Right lobe of liver (tissue), 6 donors: Measurements from ENCODE around the gene OSBPL9. TPM values are rescaled to one million over a fixed set of nuclear protein-coding genes. Genes with fewer than 3 reads are reported as not detected.

Source experiments
- ATAC-seq, 4 donors: fragments of 200-7000 bp; cut with Tn5 transposase; one replicate each; pipeline ENCODE4 v1.9.1; 2020; ENCODE audit warnings: mild to moderate bottlenecking in 4 of 4, moderate library complexity in 4 of 4
- DNase-seq, 3 donors: peaks; one replicate each; pipeline ENCODE4 v3.0.0-alpha.2; 2020
- H3K27ac ChIP-seq, 3 donors: fragments of 200-600 bp; one replicate each; pipeline ENCODE4 v1.8.0; 2022
- H3K27me3 ChIP-seq, 2 donors: fragments of 200-600 bp; one replicate each; pipeline ENCODE4 v1.8.0; 2022
- H3K36me3 ChIP-seq, 4 donors: fragments of 200-600 bp; sonication (generic) in 1 of 4; one replicate each; pipeline versions ENCODE4 v1.5.1 to v1.8.0; 2017 to 2022; ENCODE audit warnings: control low read depth in 1 of 4
- H3K4me1 ChIP-seq, 4 donors: fragments of 200-600 bp; sonication (generic) in 1 of 4; one replicate each; pipeline versions ENCODE4 v1.5.1 to v1.8.0; 2017 to 2022; ENCODE audit warnings: control low read depth in 1 of 4
- H3K4me3 ChIP-seq, 3 donors: fragments of 200-600 bp; one replicate each; pipeline ENCODE4 v1.8.0; 2022
- H3K9me3 ChIP-seq, 4 donors: fragments of 200-600 bp; sonication (generic) in 1 of 4; one replicate each; pipeline versions ENCODE4 v1.5.1 to v1.8.0; 2017 to 2022; ENCODE audit warnings: control low read depth in 1 of 4
- POLR2A ChIP-seq: fragments of 450-650 bp; IDR thresholded peaks from one replicate; pipeline ENCODE4 v1.6.1; 2017; ENCODE audit warnings: antibody characterized with exemption, mild to moderate bottlenecking
- whole genome bisulfite sequencing: methylation state at CpG from one replicate; pipeline ENCODE4 v1.1.6; 2018; ENCODE audit warnings: low coverage, low lambda C conversion rate; ENCODE audit not compliant: insufficient coverage; ENCODE audit errors: missing lambda C conversion rate; 5-methylcytosine and 5-hydroxymethylcytosine counted together
- intact Hi-C, 2 donors: fragments of 100-400 bp; cut with DNase I; formaldehyde crosslinking; loops; one replicate each; pipeline versions ENCODE4 v1.11.2 to v1.14.1; 2022
- microRNA counts: library from miRNA; unstranded; fragments of <30 nt; microRNA quantifications from one replicate; lab custom pipeline; 2016
- microRNA-seq, 2 donors: library from miRNA; unstranded; fragments of <30 nt; microRNA quantifications; one replicate each; pipeline ENCODE4, GENCODE V29; 2019 to 2020
- small RNA-seq, 2 experiments: library from RNA; depleted of rRNA; stranded (forward); fragments of <200 nt; gene quantifications; one replicate each; pipeline ENCODE3, GENCODE V24; 2016
- total RNA-seq, 6 experiments: library from RNA; depleted of rRNA in 2 of 6; stranded (reverse); fragments of >200 nt in 2 of 6; fragmentation: NEBNext Ultra II Directional in 3 of 6; extraction: Animal tissue kit (Norgen Biotek cat#: 25700) in 3 of 6; gene quantifications; one replicate each; pipeline versions ENCODE4 v1.1.0 to v1.2.4, GENCODE V29; 2016 to 2023
- TF ChIP-seq, protein P1 (sequence below), 4 donors: fragments of 200-600 bp in 3 of 4; fragments of 450-650 bp in 1 of 4; IDR thresholded peaks; one replicate each; pipeline versions ENCODE4 v1.5.1 to v1.8.0; 2016 to 2022; ENCODE audit warnings: antibody characterized with exemption in 4 of 4, mild to moderate bottlenecking in 2 of 4
- donor health status: DM: no; HTN: yes; CAD: no.
- donor health status: DM: no; HTN: no; CAD: no.
- donor health status: DM: no; HTN: no; CAD: no.
- donor health status: DM: no; HTN: yes; CAD: no.
- donor health status: DM: no; HTN: yes; CAD: no.

OSBPL9 gene
- total RNA-seq, 6 experiments from 2014 or later: 51.7 to 90.5 (median 71.7) TPM

DNA sequence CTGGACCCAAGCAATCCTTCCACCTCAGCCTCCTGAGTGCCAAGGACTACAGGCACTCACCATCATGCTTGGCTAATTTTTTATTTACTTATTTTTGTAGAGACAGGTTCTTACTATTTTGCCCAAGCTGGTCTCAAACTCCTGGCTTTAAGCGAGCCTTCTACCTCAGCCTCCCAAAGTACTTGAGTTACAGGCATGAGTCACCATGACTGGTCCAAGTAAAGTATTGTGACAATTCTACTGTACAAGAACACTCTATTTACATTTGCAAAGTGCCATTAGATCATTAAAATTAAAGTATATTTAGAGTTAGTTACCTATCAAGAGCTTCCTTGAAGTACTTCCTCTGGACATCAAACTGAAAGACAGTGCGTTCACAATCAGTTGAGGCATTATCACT is 216.8 kb downstream of the OSBPL9 start:
- H3K36me3 ChIP-seq: peaks cover 0 to 38% (median 10%) of the 10 kb centered on the region in 4 donors
- intact Hi-C loops: no loop called here
- no peaks in the 10 kb centered on the region for H3K4me1 ChIP-seq
- H3K4me3 ChIP-seq: no peak overlapping the region
- H3K27ac ChIP-seq: no peak overlapping the region
- no peak for DNase-seq
- ATAC-seq: no peak
- TF ChIP-seq, protein P1, sequence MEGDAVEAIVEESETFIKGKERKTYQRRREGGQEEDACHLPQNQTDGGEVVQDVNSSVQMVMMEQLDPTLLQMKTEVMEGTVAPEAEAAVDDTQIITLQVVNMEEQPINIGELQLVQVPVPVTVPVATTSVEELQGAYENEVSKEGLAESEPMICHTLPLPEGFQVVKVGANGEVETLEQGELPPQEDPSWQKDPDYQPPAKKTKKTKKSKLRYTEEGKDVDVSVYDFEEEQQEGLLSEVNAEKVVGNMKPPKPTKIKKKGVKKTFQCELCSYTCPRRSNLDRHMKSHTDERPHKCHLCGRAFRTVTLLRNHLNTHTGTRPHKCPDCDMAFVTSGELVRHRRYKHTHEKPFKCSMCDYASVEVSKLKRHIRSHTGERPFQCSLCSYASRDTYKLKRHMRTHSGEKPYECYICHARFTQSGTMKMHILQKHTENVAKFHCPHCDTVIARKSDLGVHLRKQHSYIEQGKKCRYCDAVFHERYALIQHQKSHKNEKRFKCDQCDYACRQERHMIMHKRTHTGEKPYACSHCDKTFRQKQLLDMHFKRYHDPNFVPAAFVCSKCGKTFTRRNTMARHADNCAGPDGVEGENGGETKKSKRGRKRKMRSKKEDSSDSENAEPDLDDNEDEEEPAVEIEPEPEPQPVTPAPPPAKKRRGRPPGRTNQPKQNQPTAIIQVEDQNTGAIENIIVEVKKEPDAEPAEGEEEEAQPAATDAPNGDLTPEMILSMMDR (IDR thresholded peaks at IDR 0.05): no peak
- no peak for TF ChIP-seq POLR2A
- no peaks in the 10 kb centered on the region for H3K9me3 ChIP-seq
- 100% methylated on average over 2 of the region's 2 CpGs for WGBS
- no peaks in the 10 kb centered on the region for H3K27me3 ChIP-seq

DNA sequence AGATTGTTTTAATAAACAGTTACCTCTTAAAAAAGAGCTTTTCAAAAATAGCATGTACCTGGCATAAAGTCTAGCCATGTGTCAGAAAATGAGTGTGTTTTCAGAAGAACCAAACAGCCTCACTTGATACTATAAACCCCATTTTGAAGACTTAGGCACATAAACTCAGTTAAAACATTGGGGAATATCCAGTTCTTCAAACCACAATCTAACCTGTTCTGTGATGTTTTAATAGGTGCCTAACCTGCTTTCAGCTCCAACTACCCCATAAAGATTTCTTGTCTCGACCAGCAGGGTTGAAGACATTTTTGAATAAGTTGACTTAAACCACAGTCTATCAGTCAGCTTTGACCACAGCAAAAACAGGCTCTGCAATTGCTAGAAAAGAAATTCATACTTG is 220.4 kb downstream of the OSBPL9 start:
- no peak overlapping the region for H3K4me3 ChIP-seq
- intact Hi-C loops: no loop called here
- H3K27ac ChIP-seq: no peak overlapping the region
- no peak for ATAC-seq
- no peak for TF ChIP-seq POLR2A
- TF ChIP-seq, protein P1 (IDR thresholded peaks at IDR 0.05): no peak
- peaks cover 0 to 4% (median 2%) of the 10 kb centered on the region in 4 donors for H3K4me1 ChIP-seq
- peaks cover 0 to 32% (median 12%) of the 10 kb centered on the region in 4 donors for H3K36me3 ChIP-seq
- DNase-seq: no peak
- WGBS: 89% methylated on average over 1 of the region's 1 CpG
- H3K27me3 ChIP-seq: no peaks in the 10 kb centered on the region
- no peaks in the 10 kb centered on the region for H3K9me3 ChIP-seq

MicroRNAs encoded within 50 kb of the gene (microRNA counts, 767-probe panel; counts per million panel counts)
- microRNA hsa-miR-761 (lab: Ali Mortazavi, UCI): 237 counts per million

Small RNA genes within 50 kb of the gene (microRNA-seq; reads per million reads assigned to microRNA genes)
- 0 reads per million in 2 donors for gene MIR761

Small RNA genes within 50 kb of the gene (small RNA-seq; reads per million reads assigned to genes)
- 0 reads per million in 2 experiments for gene AL050343.2
- 0 reads per million in 2 experiments for gene RF00568

Other genes starting within 250 kb of the OSBPL9 start
- 10 to 100 TPM; 23.2 to 30.9 (median 28.6) TPM for gene EPS15, start 97.8 kb upstream of the OSBPL9 start, total RNA-seq